GM13976 (cell line): ENCODE data around the gene SNTG2.

Experiments
- DNase-seq: peaks from one replicate; pipeline ENCODE4 v3.0.0; 2012; ENCODE audit warnings: low spot score
- CTCF ChIP-seq: IDR thresholded peaks from 2 replicates; pipeline ENCODE4 v1.5.1; 2012; ENCODE audit warnings: borderline replicate concordance, mild to moderate bottlenecking; ENCODE audit not compliant: insufficient read depth; ENCODE audit errors: extremely low read depth, missing control alignments, control extremely low read depth
- in situ Hi-C: fragments of 300-500 bp; cut with MboI; formaldehyde crosslinking; loops from one replicate; pipeline ENCODE4 v1.12.0; 2022; ENCODE audit warnings: low sequenced_read_pairs, mixed read lengths, inconsistent platforms; ENCODE audit not compliant: unreplicated experiment

SNTG2 gene

GRCh38 chr2:1268034-1268433 lies 317.4 kb downstream of the SNTG2 start:
- DNase-seq = no peak
- in situ Hi-C loops = no loop called here
- no peak for TF ChIP-seq CTCF

DNA sequence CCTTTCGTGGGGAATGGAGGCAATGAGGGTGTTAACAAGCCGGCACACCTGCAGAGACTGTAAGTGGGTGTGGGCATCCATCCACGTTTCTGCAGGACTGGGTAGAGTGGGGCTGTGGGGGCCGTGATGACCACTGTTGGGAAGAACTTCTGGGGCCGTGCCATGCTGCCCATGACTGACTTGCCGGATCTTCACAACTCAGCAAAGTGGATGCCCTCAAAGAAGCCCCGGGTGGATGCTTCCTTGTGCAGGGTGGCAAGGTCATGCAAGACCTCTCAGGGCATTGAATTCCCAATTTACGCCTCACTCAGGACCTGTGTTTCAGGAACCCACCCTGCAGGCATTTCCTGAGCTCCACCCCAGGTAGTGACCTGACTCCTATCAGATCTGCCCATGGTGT lies 319.2 kb downstream of the SNTG2 start:
- in situ Hi-C loops = no loop called here
- no peak for DNase-seq
- TF ChIP-seq CTCF = no peak

GRCh38 chr2:1272835-1273234 lies 322.2 kb downstream of the SNTG2 start:
- TF ChIP-seq CTCF = no peak
- no peak for DNase-seq
- in situ Hi-C loops = no loop called here

DNA sequence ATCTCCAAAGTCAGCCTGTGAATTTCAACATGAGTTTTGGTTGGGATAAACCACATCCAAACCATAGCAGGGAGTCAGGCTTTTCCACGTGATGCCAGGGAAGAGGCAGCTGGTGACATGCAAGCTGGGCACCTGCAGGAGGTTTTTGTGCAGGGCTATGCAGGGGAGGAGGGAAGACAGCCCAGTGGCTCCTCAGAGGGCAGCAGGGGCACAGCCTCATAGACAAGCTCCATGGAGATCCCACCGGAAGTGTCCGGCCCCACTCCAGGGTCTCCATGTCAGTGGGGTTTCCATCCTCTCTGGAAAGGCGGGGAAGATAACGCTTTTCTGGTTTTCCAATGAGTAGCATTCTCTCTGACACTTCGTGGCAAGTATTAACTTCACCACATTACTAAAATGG lies 327.0 kb downstream of the SNTG2 start:
- no peak for DNase-seq
- no peak for TF ChIP-seq CTCF
- in situ Hi-C loops = no loop called here

DNA sequence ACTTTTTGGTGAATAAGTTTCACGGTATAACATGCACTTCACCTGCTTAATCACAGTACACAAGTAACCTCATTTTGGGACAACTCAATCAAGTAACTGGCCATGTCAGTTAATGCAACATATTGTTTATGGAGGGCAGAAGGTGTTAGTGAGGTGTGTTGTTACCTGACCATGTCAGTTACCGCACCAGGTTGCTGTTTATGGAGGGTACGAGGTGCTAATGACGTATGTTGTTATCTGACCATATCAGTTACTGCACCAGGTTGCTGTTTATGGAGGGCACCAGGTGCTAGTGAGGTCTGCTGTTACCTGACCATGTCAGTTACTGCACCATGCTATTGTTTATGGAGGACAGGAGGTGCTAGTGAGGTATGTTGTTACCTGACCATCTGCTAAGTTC lies 327.5 kb downstream of the SNTG2 start:
- in situ Hi-C loops = no loop called here
- no peak for TF ChIP-seq CTCF
- DNase-seq = no peak

DNA sequence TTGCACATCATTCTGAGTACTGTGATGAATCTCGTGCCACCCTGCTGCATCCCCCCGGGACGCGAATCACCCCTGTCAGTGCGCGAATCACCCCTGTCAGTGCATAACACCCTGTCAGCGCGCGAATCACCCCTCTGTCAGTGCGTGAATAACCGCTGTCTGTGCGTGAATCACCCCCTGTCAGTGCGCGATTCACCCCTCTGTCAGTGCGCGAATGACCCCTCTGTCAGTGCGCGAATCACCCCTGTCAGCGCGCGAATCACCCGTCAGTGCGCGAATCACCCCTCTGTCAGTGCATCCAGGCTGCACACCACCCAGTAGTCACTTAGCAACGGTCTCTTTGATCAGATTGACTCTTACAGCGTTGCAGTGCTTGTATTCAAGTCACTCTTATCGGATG lies 328.2 kb downstream of the SNTG2 start:
- DNase-seq = no peak
- in situ Hi-C loops = no loop called here
- no peak for TF ChIP-seq CTCF

DNA sequence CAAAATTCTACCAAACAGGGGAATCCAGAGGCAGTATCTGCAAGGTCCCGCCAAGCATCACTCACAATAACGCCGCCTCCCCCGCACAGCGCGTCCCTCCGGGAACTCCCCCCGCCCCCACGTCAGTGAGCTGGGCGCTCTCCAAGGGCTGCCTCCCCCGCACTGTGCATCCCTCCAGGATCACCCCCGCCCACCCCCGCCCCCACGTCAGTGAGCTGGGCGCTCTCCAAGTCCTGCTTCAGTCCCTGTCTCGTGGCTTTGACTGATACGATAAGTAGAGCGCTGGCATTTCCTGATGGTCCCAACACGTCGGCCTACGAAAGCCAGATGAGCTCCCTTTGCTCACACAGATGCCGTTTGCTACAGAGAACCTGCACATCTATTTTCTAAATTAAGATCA lies 331.9 kb downstream of the SNTG2 start:
- TF ChIP-seq CTCF = no peak
- in situ Hi-C loops = no loop called here
- DNase-seq = no peak
